Measurements from ENCODE around the gene PTP4A1.
"Not testable (repeated sequence)": the region's sequence is repeated elsewhere in the genome, so short reads cannot be mapped to it uniquely, and the experiment has no call there.

Gene PTP4A1

GRCh38 chr6:63581355-63582013 is 9.2 kb downstream of the PTP4A1 start:
- TF ChIP-seq CTCF (IDR thresholded peaks at IDR 0.05; ENCODE audit: insufficient read depth, missing control alignments): no peak
- FAIRE-seq (no peak), DNase-seq (ENCODE audit: insufficient read length, low spot score) (no peak)

GRCh38 chr6:63582579-63583231 is 10.4 kb downstream of the PTP4A1 start:
- TF ChIP-seq CTCF (IDR thresholded peaks at IDR 0.05; ENCODE audit: insufficient read depth, missing control alignments): no peak
- DNase-seq (ENCODE audit: insufficient read length, low spot score) (no peak), FAIRE-seq (no peak)

GRCh38 chr6:63584125-63584514 is 11.8 kb downstream of the PTP4A1 start:
- DNase-seq (ENCODE audit: insufficient read length, low spot score) (no peak), FAIRE-seq (no peak)
- no peak for TF ChIP-seq CTCF (IDR thresholded peaks at IDR 0.05; ENCODE audit: insufficient read depth, missing control alignments)

GRCh38 chr6:63584566-63584965 is 12.3 kb downstream of the PTP4A1 start:
- TF ChIP-seq CTCF (IDR thresholded peaks at IDR 0.05; ENCODE audit: insufficient read depth, missing control alignments): no peak
- no peak for DNase-seq (ENCODE audit: insufficient read length, low spot score)
- no peak for FAIRE-seq

- not testable (repeated sequence) for DNase-seq (ENCODE audit: insufficient read length, low spot score); FAIRE-seq
These were observed 13.4 kb downstream of the PTP4A1 start for GRCh38 chr6:63585652-63586051.

GRCh38 chr6:63589952-63590411 is 17.7 kb downstream of the PTP4A1 start:
- TF ChIP-seq CTCF (IDR thresholded peaks at IDR 0.05; ENCODE audit: insufficient read depth, missing control alignments): no peak
- FAIRE-seq (peak; percentile 11), DNase-seq (ENCODE audit: insufficient read length, low spot score) (no peak)

- no peak for TF ChIP-seq CTCF (IDR thresholded peaks at IDR 0.05; ENCODE audit: insufficient read depth, missing control alignments)
- FAIRE-seq: no peak
- no peak for DNase-seq (ENCODE audit: insufficient read length, low spot score)
These were observed 20.6 kb downstream of the PTP4A1 start for GRCh38 chr6:63592886-63593285.

Data from D721Med (cell line).